K562 (cell line): ENCODE data around the gene CYP2B6. TPM values are rescaled to one million over a fixed set of nuclear protein-coding genes. Genes with fewer than 3 reads are reported as not detected.

Experiments
- CC2D1A ChIP-seq: fragments of 450-650 bp; IDR thresholded peaks from 2 replicates; pipeline ENCODE4 v1.6.1; 2017; ENCODE audit warnings: mild to moderate bottlenecking
- CCNT2 ChIP-seq: IDR thresholded peaks from 2 replicates; pipeline ENCODE4 v1.6.1; 2011; ENCODE audit warnings: borderline replicate concordance, low read depth, mild to moderate bottlenecking, moderate library complexity, mixed read lengths, low read length; ENCODE audit not compliant: insufficient read length; ENCODE audit errors: extremely low read depth
- CTCFL ChIP-seq: IDR thresholded peaks from 2 replicates; pipeline ENCODE4 v1.6.1; 2011; ENCODE audit warnings: borderline replicate concordance, low read depth, mild to moderate bottlenecking, moderate library complexity, low read length; ENCODE audit not compliant: insufficient read depth, poor library complexity, severe bottlenecking
- EZH2 ChIP-seq: IDR thresholded peaks from 2 replicates; pipeline ENCODE4 v1.6.1; 2012; ENCODE audit warnings: low read depth, mild to moderate bottlenecking, inconsistent platforms, low read length, borderline replicate concordance
- FOS ChIP-seq: IDR thresholded peaks from 3 replicates; pipeline ENCODE4 v1.6.1; 2011; ENCODE audit not compliant: insufficient read length; ENCODE audit errors: extremely low read depth
- HNRNPUL1 ChIP-seq: fragments of 200-400 bp; formaldehyde crosslinking; IDR thresholded peaks from 2 replicates; pipeline ENCODE4 v1.6.1; 2017; ENCODE audit warnings: low read length
- NFIX ChIP-seq: fragments of 250-450 bp; sonication (Bioruptor Pico); IDR thresholded peaks from 2 replicates; pipeline ENCODE4 v1.4.0; 2020; ENCODE audit warnings: low read depth, mild to moderate bottlenecking, moderate library complexity
- PYGO2 ChIP-seq: fragments of 450-650 bp; IDR thresholded peaks from 2 replicates; pipeline ENCODE4 v1.6.1; 2016; ENCODE audit warnings: mild to moderate bottlenecking, missing genetic modification characterization, moderate library complexity, missing compliant biosample characterization
- RNF2 ChIP-seq: sonication (generic); IDR thresholded peaks from 2 replicates; pipeline ENCODE4 v1.6.1; 2016
- SMAD3 ChIP-seq: fragments of 450-650 bp; formaldehyde crosslinking; conservative IDR thresholded peaks from 2 replicates; pipeline ENCODE4 v1.4.0; 2020; ENCODE audit warnings: mild to moderate bottlenecking
- SMARCB1 ChIP-seq: IDR thresholded peaks from 2 replicates; pipeline ENCODE4 v1.6.1; 2011; ENCODE audit warnings: improper control_type of control experiment, low read depth; ENCODE audit not compliant: insufficient read length
- SRSF7 ChIP-seq: fragments of 200-400 bp; formaldehyde crosslinking; optimal IDR thresholded peaks from 2 replicates; pipeline ENCODE3; 2017; ENCODE audit warnings: mild to moderate bottlenecking, low read depth, low read length
- ZBTB34 ChIP-seq: fragments of 250-450 bp; sonication (Bioruptor Pico); IDR thresholded peaks from 2 replicates; pipeline ENCODE4 v1.8.0; 2021; ENCODE audit warnings: mild to moderate bottlenecking, moderate library complexity
- ZSCAN29 ChIP-seq: fragments of 450-650 bp; IDR thresholded peaks from 2 replicates; pipeline ENCODE4 v1.6.1; 2017
- polyA plus RNA-seq, 8 experiments: library from polyadenylated mRNA; depleted of rRNA in 4 of 8; stranded (reverse) in 5 of 8; unstranded in 3 of 8; fragments of >200 nt; fragmentation: Nextera tagmentation in 2 of 8; fragmentation: Illumina TruSeq in 1 of 8; extraction: Ambion mirVana in 2 of 8; extraction: Trizol in 1 of 8; gene quantifications; 2 replicates each; pipeline versions ENCODE4 v1.2.1 to v1.2.3, GENCODE V29; 2011 to 2014; ENCODE audit warnings: inconsistent platforms in 1 of 8, missing spikeins in 1 of 8
- total RNA-seq, 7 experiments: library from RNA; depleted of rRNA in 6 of 7; stranded (reverse); fragments of >200 nt in 6 of 7; fragmentation: Illumina TruSeq in 2 of 7; extraction: Trizol in 2 of 7; gene quantifications; 2 replicates each; pipeline versions ENCODE4 v1.2.1 to v1.2.3, GENCODE V29; 2011 to 2021; ENCODE audit warnings: low replicate concordance in 1 of 7
- TF ChIP-seq, protein P1 (sequence below): sonication (generic); formaldehyde crosslinking; IDR thresholded peaks from 2 replicates; pipeline ENCODE4 v1.8.0; 2022; ENCODE audit warnings: missing genetic modification reagents, mild to moderate bottlenecking, borderline replicate concordance
- TF ChIP-seq, protein P2 (sequence below): fragments of 250-450 bp; sonication (Bioruptor Pico); IDR thresholded peaks from 2 replicates; pipeline ENCODE4 v1.5.0; 2021; ENCODE audit warnings: mild to moderate bottlenecking, moderate library complexity

CYP2B6 gene
- total and polyA plus RNA-seq, 9 of the 15 experiments (the other 6 are each of a cell fraction or from before 2014, with no cell fraction given): 0.04 TPM; not detected in 8

DNA sequence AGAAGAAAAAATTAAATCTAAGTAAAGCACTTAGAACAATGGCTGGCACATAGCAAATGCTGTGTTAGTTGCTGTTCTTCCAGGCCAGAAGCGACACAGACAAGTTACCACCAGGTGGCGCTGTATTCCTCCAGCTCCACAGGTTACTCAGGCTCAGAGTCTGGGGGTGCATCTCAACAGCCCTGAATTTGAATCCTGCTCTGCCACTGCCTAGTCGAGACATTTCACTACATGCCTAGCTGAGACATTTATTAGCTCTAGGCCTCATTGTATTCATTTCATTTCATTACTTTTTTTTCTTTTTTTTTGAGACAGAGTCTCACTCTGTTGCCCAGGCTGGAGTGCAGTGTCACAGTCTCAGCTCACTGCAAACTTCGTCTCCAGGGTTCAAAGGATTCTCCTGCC lies 16.4 kb upstream of the CYP2B6 start (continued):
- TF ChIP-seq, protein P1, sequence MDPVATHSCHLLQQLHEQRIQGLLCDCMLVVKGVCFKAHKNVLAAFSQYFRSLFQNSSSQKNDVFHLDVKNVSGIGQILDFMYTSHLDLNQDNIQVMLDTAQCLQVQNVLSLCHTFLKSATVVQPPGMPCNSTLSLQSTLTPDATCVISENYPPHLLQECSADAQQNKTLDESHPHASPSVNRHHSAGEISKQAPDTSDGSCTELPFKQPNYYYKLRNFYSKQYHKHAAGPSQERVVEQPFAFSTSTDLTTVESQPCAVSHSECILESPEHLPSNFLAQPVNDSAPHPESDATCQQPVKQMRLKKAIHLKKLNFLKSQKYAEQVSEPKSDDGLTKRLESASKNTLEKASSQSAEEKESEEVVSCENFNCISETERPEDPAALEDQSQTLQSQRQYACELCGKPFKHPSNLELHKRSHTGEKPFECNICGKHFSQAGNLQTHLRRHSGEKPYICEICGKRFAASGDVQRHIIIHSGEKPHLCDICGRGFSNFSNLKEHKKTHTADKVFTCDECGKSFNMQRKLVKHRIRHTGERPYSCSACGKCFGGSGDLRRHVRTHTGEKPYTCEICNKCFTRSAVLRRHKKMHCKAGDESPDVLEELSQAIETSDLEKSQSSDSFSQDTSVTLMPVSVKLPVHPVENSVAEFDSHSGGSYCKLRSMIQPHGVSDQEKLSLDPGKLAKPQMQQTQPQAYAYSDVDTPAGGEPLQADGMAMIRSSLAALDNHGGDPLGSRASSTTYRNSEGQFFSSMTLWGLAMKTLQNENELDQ (CRISPR knock-in tag): no peak
- TF ChIP-seq EZH2 (no peak), CCNT2 (no peak), HNRNPUL1 (no peak), SMARCB1 (no peak), NFIX (CRISPR knock-in tag) (no peak), CTCFL (peak; percentile 2), SRSF7 (no peak), FOS (no peak), PYGO2 (tag) (no peak), RNF2 (no peak), ZSCAN29 (no peak), CC2D1A (0 out of 2 replicates have a peak, but pooled peaks have one; percentile 31), ZBTB34 (CRISPR knock-in tag) (no peak), SMAD3 (no peak)
- TF ChIP-seq, protein P2, sequence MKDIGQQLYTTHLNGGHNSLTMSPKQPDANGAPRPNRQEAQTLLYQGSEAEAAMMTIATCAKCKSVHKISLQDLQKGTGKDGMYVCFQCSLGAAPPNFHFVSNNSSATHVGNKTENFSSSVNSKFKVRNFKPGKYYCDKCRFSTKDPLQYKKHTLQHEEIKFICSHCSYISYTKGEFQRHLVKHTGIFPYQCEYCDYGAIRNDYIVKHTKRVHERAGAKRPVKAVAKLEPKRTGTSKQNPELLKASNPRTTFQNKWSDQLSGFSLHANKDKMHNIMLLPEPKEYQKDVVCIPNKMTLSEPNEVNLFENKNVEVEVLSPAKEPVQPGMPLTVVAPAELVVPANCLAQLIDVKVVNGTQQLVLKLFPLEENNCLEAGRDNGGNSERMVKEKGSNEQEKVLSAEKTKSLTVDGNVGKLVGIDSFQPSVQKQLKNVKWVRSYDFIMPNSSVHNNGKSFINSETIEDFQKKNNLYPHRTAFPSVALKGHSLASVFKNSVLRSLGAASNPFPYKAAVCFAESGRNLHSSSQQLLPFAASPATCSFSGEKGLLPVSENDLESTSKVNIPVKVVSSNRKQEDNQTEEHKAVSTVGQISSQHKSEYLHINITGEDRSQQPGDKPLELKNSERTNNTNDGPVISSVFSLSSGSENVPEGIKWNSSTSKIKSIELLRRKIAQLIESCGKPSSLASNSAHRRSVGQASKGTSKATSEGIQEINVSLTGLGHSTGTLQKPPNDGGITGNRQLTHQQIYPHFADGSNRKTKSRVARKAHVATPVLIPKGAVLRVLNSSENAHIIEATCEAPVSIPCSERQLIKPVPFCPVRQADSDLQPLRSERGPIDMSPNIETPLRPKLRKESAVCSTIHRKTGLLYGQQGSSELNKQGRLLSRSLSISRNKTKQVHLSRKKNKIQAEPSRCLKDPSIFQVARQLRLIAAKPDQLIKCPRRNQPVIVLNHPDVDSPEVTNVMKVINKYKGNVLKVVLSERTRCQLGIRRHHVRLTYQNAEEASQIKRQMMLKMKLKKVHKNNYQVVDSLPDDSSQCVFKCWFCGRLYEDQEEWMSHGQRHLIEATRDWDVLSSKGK: no peak
